ENCODE results near the gene POMT2.

The POMT2 gene

DNA sequence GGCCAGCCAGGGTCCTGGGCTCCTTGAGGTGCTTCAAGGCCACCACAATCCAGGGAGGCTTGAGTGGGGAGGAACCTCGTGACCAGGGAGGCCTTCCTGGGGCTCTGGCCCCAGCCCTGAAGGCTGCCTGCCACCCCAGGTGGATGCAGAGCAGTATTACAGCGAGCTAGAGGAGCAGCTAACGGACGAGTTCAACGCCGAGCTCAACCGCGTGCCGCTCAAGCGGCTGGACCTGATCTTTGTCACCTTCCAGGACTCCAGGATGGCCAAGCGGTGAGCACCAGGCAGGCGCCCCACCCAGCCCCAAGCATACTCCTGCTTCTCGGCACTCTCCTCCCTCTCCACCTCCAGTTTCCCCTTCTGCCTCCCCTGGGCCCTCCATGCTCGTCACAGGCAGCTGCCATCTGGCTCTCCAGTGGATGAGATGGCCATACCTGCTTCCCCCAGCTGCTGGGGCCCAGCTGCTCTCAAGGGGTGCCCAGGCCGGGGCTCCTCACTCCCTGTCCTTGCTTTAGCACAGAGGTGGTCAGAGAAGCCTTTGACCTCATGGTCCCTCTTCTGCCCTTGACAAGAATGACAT is 80.3 kb downstream of the POMT2 start:
- DNase-seq (ENCODE audit: low read depth) = no peak

DNA sequence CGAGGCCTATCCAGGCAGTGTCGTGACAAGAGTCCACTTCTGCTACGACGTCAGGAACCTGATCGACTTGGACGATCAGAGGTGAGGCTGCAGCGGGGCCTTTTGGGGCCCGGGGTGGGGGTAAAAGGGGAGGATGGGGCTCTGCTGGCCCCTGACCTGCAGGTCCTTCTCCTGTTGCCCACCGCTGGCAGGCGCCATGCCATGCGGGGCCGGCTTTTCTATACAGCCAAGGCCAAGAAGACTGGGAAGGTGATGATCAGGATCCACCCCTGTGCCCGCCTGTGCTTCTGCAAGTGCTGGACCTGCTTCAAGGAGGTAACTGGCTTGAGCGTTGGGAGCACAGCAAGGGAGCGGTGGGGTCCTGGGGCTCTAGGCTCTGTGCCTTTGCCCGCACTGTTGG is 81.3 kb downstream of the POMT2 start:
- no peak for DNase-seq (ENCODE audit: low read depth)

- no peak for DNase-seq (ENCODE audit: low read depth)
Observed at GRCh38 chr14:77238996-77239395, 81.7 kb downstream of the POMT2 start.

DNA sequence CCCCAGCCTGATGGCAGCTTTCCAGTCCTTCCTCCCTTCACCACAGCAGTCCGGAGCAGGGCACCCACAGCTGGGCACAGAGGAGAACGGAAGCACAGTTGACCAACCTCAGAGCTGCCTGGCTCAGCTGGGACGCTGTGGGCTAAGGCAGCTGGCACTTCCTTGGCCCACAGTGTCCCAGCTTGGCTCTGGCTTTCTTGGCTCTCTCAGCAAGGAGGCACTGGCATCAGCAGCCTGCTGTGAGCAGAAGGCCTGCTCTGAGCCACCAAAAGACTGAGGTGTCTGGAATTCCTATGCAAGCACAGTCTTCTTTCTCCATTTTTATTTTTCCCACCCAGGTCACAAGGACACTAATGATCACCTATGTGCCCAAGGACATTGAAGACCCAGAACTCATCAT is 82.3 kb downstream of the POMT2 start:
- DNase-seq (ENCODE audit: low read depth) = no peak

DNA sequence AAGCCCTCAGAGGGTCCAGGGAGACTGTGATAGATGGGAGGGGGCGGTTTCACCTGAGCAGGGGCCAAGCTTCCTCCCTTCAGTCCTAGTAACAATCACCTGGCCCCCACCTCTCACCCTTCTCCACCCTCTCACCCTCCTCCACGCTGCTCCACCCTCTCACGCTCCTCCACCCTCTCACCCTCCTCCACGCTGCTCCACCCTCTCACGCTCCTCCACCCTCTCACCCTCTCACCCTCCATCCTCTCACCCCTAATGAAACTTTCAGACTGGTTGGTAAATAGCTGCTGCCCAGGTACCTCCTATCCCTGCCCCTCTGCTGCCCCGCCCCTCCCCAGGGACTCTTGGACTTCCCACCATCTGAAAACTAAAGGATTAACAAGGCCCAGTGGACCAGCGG is 83.9 kb downstream of the POMT2 start:
- DNase-seq (ENCODE audit: low read depth) = no peak

DNA sequence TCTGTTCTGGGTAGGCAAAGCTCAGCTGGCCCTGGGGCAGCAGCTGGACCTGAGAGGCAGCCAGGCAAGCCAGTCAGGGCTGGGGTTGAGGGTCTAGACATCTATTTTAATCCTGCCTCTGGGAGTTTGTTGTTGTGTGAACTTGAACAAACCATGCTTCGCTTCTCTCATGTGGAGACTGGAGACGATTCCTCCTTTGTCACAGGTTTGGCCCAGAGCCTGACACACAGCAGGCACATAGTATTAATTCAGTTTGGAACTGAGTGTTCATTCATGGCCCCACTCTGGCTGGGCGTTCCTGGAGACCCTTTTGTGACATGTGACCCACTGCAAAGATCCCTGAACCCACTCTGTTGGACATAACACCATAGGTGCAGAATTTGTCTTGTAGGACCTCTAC is 89.0 kb downstream of the POMT2 start:
- DNase-seq (ENCODE audit: low read depth) = no peak

DNA sequence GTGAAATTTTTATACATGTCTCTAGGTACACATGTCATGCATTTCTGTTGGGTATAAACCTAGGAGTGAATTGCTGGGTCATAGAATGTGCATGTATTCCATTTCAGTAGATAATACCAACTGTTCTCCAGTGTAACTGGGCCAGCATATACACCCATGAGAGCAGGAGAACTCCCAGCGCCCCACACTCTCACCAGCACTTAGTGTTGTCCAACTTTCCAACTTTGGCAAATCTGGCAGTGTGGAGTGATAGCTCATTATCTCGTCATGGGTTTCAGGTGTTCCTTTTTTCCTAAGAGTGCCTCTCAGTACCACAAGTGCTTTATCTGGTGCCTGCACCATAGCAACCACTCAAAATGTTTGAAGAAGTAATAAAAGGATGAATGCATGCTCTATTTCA is 89.8 kb downstream of the POMT2 start:
- DNase-seq (ENCODE audit: low read depth) = no peak

DNA sequence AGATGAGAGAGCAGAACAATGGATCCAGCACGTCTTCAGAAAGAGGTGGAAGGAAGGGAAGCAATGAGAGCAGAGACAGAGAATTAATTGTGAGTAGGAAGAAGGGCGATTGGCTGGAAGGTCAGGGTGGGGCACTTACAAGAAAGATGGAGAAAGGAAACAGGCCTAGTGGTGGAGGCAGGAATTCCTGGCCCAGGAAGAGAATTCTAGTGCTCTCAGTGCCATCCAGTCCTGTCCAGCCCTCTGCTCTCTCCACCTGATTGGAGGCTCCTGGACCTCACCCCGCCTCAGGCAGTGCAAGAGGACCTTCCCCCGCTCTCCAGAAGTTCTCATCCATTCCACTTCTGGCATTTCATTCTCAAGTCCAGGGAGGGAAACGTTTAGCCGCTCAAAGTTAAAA is 92.6 kb downstream of the POMT2 start:
- no peak for DNase-seq (ENCODE audit: low read depth)

GRCh38 chr14:77225892-77226557 is 94.7 kb downstream of the POMT2 start:
- DNase-seq (ENCODE audit: low read depth) = no peak

- no peak for DNase-seq (ENCODE audit: low read depth)
Observed at GRCh38 chr14:77225254-77225653, 95.4 kb downstream of the POMT2 start.
